ENCODE data around the gene GOLGA6D. TPM values are rescaled to one million over a fixed set of nuclear protein-coding genes. Genes with fewer than 3 reads are reported as not detected.

The GOLGA6D gene
- total and polyA plus RNA-seq, 2 of the 8 experiments (the other 6 are each of a cell fraction or from before 2014, with no cell fraction given) = 0.27 to 0.69 TPM

DNA sequence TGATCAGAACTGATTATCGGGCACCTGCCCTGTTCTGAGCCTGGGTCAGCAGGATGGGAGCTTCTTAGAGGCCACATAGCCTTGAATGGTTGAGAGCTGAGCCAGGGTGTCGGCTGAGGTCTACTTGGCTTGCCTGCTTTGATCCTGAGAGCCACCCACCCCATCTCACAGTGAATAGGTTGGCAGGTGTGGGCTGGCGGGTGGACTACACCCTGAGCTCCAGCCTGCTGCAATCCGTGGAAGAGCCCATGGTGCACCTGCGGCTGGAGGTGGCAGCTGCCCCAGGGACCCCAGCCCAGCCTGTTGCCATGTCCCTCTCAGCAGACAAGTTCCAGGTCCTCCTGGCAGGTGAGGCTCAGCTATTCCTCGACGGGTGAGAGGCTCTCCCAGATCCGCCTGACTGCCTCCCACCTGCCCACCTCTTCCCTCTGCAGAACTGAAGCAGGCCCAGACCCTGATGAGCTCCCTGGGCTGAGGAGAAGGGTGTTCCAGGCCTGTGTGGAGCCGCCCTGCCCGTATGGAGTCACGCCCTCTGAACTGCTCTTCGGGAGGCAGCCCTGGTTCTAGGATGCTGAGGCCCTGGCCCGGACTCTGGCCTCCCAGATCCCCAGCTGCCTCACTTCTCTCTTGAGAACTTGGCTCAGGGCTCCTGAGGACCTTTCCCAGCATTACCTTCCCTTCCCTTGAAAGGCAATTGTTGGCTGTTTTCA lies 57.1 kb downstream of the GOLGA6D start:
- Histone ChIP-seq H3K23ac (ENCODE audit: insufficient read length) (no peak overlapping the region), H2BK15ac (ENCODE audit: low read length) (no peak overlapping the region), H3K18ac (ENCODE audit: extremely low read depth, low read length) (no peak overlapping the region), H2AFZ (ENCODE audit: low read length) (no peak overlapping the region), H3K56ac (replicated peaks; ENCODE audit: insufficient read length, low read depth, low read length) (no peak overlapping the region), H3K4ac (replicated peaks; ENCODE audit: insufficient read length, low read depth, low read length) (no peak overlapping the region), H2BK120ac (replicated peaks; ENCODE audit: low read depth, low read length) (no peak overlapping the region), H3K27ac (ENCODE audit: low read depth, low read length) (no peak overlapping the region), H3K79me2 (ENCODE audit: control insufficient read depth in 1 of 2, insufficient read depth in 2 of 2, low read length in 2 of 2) (peaks cover 0 to 7% of the 10 kb centered on the region in 2 experiments; a peak in 2 of 4 replicates), H2BK5ac (ENCODE audit: low read depth, low read length) (no peak overlapping the region), H2BK12ac (ENCODE audit: low read depth, low read length) (no peak overlapping the region), H3K79me1 (ENCODE audit: low read depth, low read length) (0 out of 2 replicates have a peak, but pooled peaks cover 2% of the 10 kb centered on the region), H2AK5ac (ENCODE audit: low read depth, low read length) (no peak overlapping the region), H3K14ac (ENCODE audit: insufficient read length) (no peak overlapping the region), H4K20me1 (replicated peaks in 1 of 2; ENCODE audit: control insufficient read depth in 1 of 2, insufficient read depth in 2 of 2, low read length in 2 of 2) (no peaks in the 10 kb centered on the region), H3K23me2 (ENCODE audit: low read depth, low read length) (peaks cover 8% of the 10 kb centered on the region), H4K8ac (ENCODE audit: extremely low read depth, insufficient read depth, low read length) (no peak overlapping the region; the same call in 1 of the 2 replicates), H4K5ac (ENCODE audit: insufficient read length, low read depth, low read length) (no peak overlapping the region), H3K9ac (replicated peaks in 1 of 4; ENCODE audit: extremely low read depth in 1 of 4, low read depth in 3 of 4, low read length in 3 of 4) (no peak overlapping the region), H3K4me3 (ENCODE audit: extremely low read depth in 1 of 4, insufficient read depth in 2 of 4, low read depth in 3 of 4, low read length in 4 of 4) (no peak overlapping the region), H2BK20ac (ENCODE audit: low read length) (no peak overlapping the region), H3K4me1 (replicated peaks in 1 of 4; ENCODE audit: control insufficient read depth in 3 of 4, insufficient read depth in 4 of 4, low read length in 3 of 4) (peaks cover 0 to 7% (median 2%) of the 10 kb centered on the region in 4 experiments; a peak in 5 of 7 replicates), H4K91ac (replicated peaks; ENCODE audit: insufficient read length, low read length) (no peak overlapping the region), H3K9me3 (ENCODE audit: insufficient read depth in 2 of 2, low read depth in 1 of 2, low read length in 1 of 2) (no peaks in the 10 kb centered on the region), H3K36me3 (ENCODE audit: control insufficient read depth in 2 of 4, insufficient read depth in 4 of 4, low read length in 3 of 4) (peaks cover 3 to 24% (median 5%) of the 10 kb centered on the region in 4 experiments; a peak in 5 of 8 replicates), H3K27me3 (replicated peaks in 1 of 4; ENCODE audit: control insufficient read depth in 3 of 4, extremely low read depth in 1 of 4, insufficient read depth in 3 of 4, low read length in 3 of 4) (no peaks in the 10 kb centered on the region; a peak in 1 of 7 replicates), H3K4me2 (ENCODE audit: insufficient read depth in 1 of 2, low read depth in 2 of 2, low read length in 2 of 2) (no peak overlapping the region)
- CTCF ChIA-PET (ENCODE audit: partially characterized antibody) = interaction anchor here (0.6 to 1.4 kb wide), 3 partner anchors 11 to 28 kb away, joined by 3 to 6 read pairs (median 5); partner anchors contain the start of gene MAN2C1
- DNase-seq (ENCODE audit: low read depth in 1 of 2, low spot score in 2 of 2) (no peak), FAIRE-seq (no peak)
- POLR2A ChIA-PET (ENCODE audit: partially characterized antibody) = interaction anchor here (0.9 to 2.7 kb wide), 5 partner anchors 9 to 316 kb away, joined by 3 to 12 read pairs (median 5); partner anchors contain the start of gene PPCDC
- 87% methylated on average over 13 of the region's 13 CpGs; no CpG with 5 or more reads in 1 of the 2 experiments for WGBS, 2 experiments (ENCODE audit: extremely low coverage in 1 of 2, insufficient coverage in 1 of 2, insufficient read length in 1 of 2, insufficient replicate concordance in 2 of 2, low coverage in 1 of 2, low lambda C conversion rate in 2 of 2, missing lambda C conversion rate in 1 of 2)
- TF ChIP-seq CREB1 (IDR thresholded peaks at IDR 0.05) (no peak), KDM5A (IDR thresholded peaks at IDR 0.05; ENCODE audit: low read length) (no peak), ZNF274 (IDR thresholded peaks at IDR 0.05; ENCODE audit: borderline replicate concordance, extremely low read depth, low read length) (no peak), SP1 (IDR thresholded peaks at IDR 0.05; ENCODE audit: low read depth, low read length) (no peak), RAD21 (IDR thresholded peaks at IDR 0.05 in 1 of 2, conservative IDR thresholded peaks at IDR 0.05 in 1 of 2; ENCODE audit: low read depth in 2 of 2, low read length in 2 of 2) (no peak), SIRT6 (IDR thresholded peaks at IDR 0.05; ENCODE audit: low read length) (no peak), CBX5 (IDR thresholded peaks at IDR 0.05; ENCODE audit: low read depth, low read length) (no peak), CHD2 (IDR thresholded peaks at IDR 0.05; ENCODE audit: low read length) (no peak), MAFK (IDR thresholded peaks at IDR 0.05; ENCODE audit: low read depth, low read length) (no peak)
- TF ChIP-seq, protein P1, sequence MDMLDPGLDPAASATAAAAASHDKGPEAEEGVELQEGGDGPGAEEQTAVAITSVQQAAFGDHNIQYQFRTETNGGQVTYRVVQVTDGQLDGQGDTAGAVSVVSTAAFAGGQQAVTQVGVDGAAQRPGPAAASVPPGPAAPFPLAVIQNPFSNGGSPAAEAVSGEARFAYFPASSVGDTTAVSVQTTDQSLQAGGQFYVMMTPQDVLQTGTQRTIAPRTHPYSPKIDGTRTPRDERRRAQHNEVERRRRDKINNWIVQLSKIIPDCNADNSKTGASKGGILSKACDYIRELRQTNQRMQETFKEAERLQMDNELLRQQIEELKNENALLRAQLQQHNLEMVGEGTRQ (IDR thresholded peaks at IDR 0.05; ENCODE audit: low read length) = no peak
- TF ChIP-seq, protein P2, sequence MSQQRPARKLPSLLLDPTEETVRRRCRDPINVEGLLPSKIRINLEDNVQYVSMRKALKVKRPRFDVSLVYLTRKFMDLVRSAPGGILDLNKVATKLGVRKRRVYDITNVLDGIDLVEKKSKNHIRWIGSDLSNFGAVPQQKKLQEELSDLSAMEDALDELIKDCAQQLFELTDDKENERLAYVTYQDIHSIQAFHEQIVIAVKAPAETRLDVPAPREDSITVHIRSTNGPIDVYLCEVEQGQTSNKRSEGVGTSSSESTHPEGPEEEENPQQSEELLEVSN (IDR thresholded peaks at IDR 0.05) = no peak

Data from H1 (cell line).